Heart right ventricle (tissue), 16 donors: ENCODE results near the gene THSD7A. TPM values are rescaled to one million over a fixed set of nuclear protein-coding genes. Genes with fewer than 3 reads are reported as not detected.

ENCODE experiments used
- ATAC-seq, 8 donors: fragments of 200-7000 bp; cut with Tn5 transposase; one replicate each; pipeline ENCODE4 v1.9.1; 2020; ENCODE audit warnings: mild to moderate bottlenecking in 8 of 8, moderate library complexity in 8 of 8, moderate number of reproducible peaks in 1 of 8
- DNase-seq, 2 donors: peaks; one replicate each; pipeline ENCODE4 v3.0.0-alpha.2; 2020
- H3K27ac ChIP-seq, 10 donors: fragments of 200-600 bp; sonication (generic) in 2 of 10; one replicate each; pipeline versions ENCODE4 v1.5.0 to v1.8.0; 2020 to 2022; ENCODE audit warnings: mild to moderate bottlenecking in 3 of 10
- H3K27me3 ChIP-seq, 7 donors: fragments of 200-600 bp; one replicate each; pipeline ENCODE4 v1.8.0; 2021 to 2022; ENCODE audit warnings: mild to moderate bottlenecking in 2 of 7
- H3K36me3 ChIP-seq, 9 donors: fragments of 200-600 bp; sonication (generic) in 1 of 9; one replicate each; pipeline versions ENCODE4 v1.5.0 to v1.8.0; 2020 to 2022; ENCODE audit warnings: mild to moderate bottlenecking in 2 of 9
- H3K4me1 ChIP-seq, 9 donors: fragments of 200-600 bp; sonication (generic) in 1 of 9; one replicate each; pipeline versions ENCODE4 v1.5.0 to v1.8.0; 2020 to 2022; ENCODE audit warnings: mild to moderate bottlenecking in 4 of 9
- H3K4me3 ChIP-seq, 10 donors: fragments of 200-600 bp; sonication (generic) in 2 of 10; one replicate each; pipeline versions ENCODE4 v1.5.0 to v1.8.0; 2020 to 2022; ENCODE audit warnings: mild to moderate bottlenecking in 7 of 10, moderate library complexity in 2 of 10
- H3K9me3 ChIP-seq, 11 donors: fragments of 200-600 bp in 10 of 11; sonication (generic) in 2 of 11; one replicate each; pipeline versions ENCODE4 v1.5.0 to v1.8.0; 2013 to 2022; ENCODE audit warnings: mild to moderate bottlenecking in 2 of 11, control low read depth in 1 of 11, moderate library complexity in 1 of 11
- CTCF ChIP-seq, 9 donors: fragments of 200-600 bp; sonication (generic) in 2 of 9; IDR thresholded peaks; one replicate each; pipeline versions ENCODE4 v1.5.0 to v1.8.0; 2021 to 2022; ENCODE audit warnings: antibody characterized with exemption in 9 of 9, mild to moderate bottlenecking in 5 of 9, moderate library complexity in 1 of 9
- WGBS, 2 donors: extraction: QIAGEN DNeasy Blood & Tissue Kit; methylation state at CpG; one replicate each; pipeline ENCODE4 v1.1.7; 2013; ENCODE audit warnings: inconsistent platforms in 1 of 2; 5-methylcytosine and 5-hydroxymethylcytosine counted together
- intact Hi-C, 10 donors: fragments of 100-400 bp; cut with DNase I; formaldehyde crosslinking; loops; one replicate each; pipeline versions ENCODE4 v1.11.1 to v1.14.2; 2022
- polyA plus RNA-seq, 2 donors: library from polyadenylated mRNA; stranded (reverse); fragments of 200-250 nt; gene quantifications; one replicate each; pipeline ENCODE4 v1.2.3, GENCODE V29; 2013
- total RNA-seq, 10 donors: library from RNA; stranded (reverse); fragmentation: NEBNext Ultra II Directional in 3 of 10; extraction: Animal tissue kit (Norgen Biotek cat#: 25700) in 3 of 10; gene quantifications; one replicate each; pipeline versions ENCODE4 v1.2.1 to v1.2.4, GENCODE V29; 2021 to 2023
- donor health status: Arrhythmogenic right ventricular cardiomyopathy.
- donor health status: ischemic (EF 13 %, LVEDD 7.1; RV severe dilation, severe dysfunction).
- donor health status: healthy with polysubstance abuse.
- donor health status: DM: no; HTN: yes; CAD: no.
- donor health status: DM: no; HTN: no; CAD: no.
- donor health status: ischemic (EF 25% LVEDD 6.9; RV normal size, moderate dysfunction).
- donor health status: ischemic (EF 25% LVEDD 5.7; RV mildly dilated, moderate dysfunction).
- donor health status: healthy.
- donor health status: DM: yes; HTN: yes; CAD: no.
- donor health status: Ischemic cardiomyopathy.
- donor health status: ischemic (EF 35%, LVEDD 5.7; RV mildly dilated, moderate dysfunction).
- donor health status: nonischemic (EF 11% LVEDD 7.7; RV severe dilation, severe dysfunction).
- donor health status: DM: yes; HTN: yes; CAD: no.
- donor health status: PGD.
- donor health status: ischemic (EF 29% LVEDD 5.4; RV normal size, mild dysfunction).
- donor health status: nonischemic (EF 23%, LVEDD 6.1; RV moderate dilation, normal function).

Gene THSD7A
- total and polyA plus RNA-seq, 12 donors = 0.22 to 3.4 (median 1.2) TPM

DNA sequence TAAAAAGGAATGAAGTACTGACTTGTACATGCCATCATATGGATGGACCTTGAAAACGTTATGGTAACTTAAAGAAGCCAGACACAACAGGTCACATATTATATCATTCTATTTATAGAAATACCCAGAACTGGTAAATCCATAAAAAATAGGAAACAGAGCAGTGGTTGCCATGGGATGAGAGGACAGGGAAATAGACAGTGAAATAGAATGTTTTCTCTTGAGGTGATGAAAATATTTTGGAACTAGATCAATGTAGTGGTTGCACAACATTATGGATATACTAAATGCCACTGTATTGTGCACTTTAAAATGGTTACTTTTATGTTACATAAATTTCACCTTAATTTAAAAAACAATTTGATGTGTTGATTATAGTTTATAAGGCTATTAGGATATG lies 318.5 kb downstream of the THSD7A start:
- Histone ChIP-seq H3K36me3 (no peaks in the 10 kb centered on the region), H3K4me1 (no peaks in the 10 kb centered on the region), H3K9me3 (peaks cover 0 to 11% (median 0%) of the 10 kb centered on the region in 11 donors), H3K27ac (no peak overlapping the region), H3K27me3 (no peaks in the 10 kb centered on the region), H3K4me3 (no peak overlapping the region)
- no peak for ATAC-seq
- intact Hi-C loops = no loop called here
- DNase-seq = no peak
- TF ChIP-seq CTCF (IDR thresholded peaks at IDR 0.05) = no peak
- WGBS, 2 donors = 54 to 59% methylated on average over 1 of the region's 1 CpG

- ATAC-seq = no peak
- DNase-seq = no peak
- Histone ChIP-seq H3K27ac (no peak overlapping the region), H3K9me3 (peaks cover 0 to 22% (median 6%) of the 10 kb centered on the region in 11 donors), H3K4me3 (no peak overlapping the region), H3K4me1 (no peaks in the 10 kb centered on the region), H3K36me3 (no peaks in the 10 kb centered on the region), H3K27me3 (no peaks in the 10 kb centered on the region)
- no peak for TF ChIP-seq CTCF (IDR thresholded peaks at IDR 0.05)
- intact Hi-C loops = loop anchor here in 1 of 10 donors (10.0 kb wide), 1 partner anchor 57 kb away; no protein-coding TSS in a partner anchor
- WGBS, 2 donors = 92 to 97% methylated on average over 1 of the region's 1 CpG
These were observed 324.1 kb downstream of the THSD7A start for GRCh38 chr7:11507929-11508328.

GRCh38 chr7:11506417-11506816 lies 325.6 kb downstream of the THSD7A start:
- Histone ChIP-seq H3K4me1 (no peaks in the 10 kb centered on the region), H3K36me3 (no peaks in the 10 kb centered on the region), H3K27ac (no peak overlapping the region), H3K4me3 (no peak overlapping the region), H3K27me3 (no peaks in the 10 kb centered on the region), H3K9me3 (peaks cover 0 to 30% (median 11%) of the 10 kb centered on the region in 11 donors)
- DNase-seq = no peak
- ATAC-seq = no peak
- intact Hi-C loops = loop anchor here in 1 of 10 donors (10.0 kb wide), 1 partner anchor 58 kb away; no protein-coding TSS in a partner anchor
- TF ChIP-seq CTCF (IDR thresholded peaks at IDR 0.05) = no peak

GRCh38 chr7:11505471-11505985 lies 326.5 kb downstream of the THSD7A start:
- ATAC-seq (no peak), DNase-seq (no peak)
- 83 to 90% methylated on average over 3 of the region's 3 CpGs for WGBS, 2 donors
- no peak for TF ChIP-seq CTCF (IDR thresholded peaks at IDR 0.05)
- no peaks in the 10 kb centered on the region for H3K27me3 ChIP-seq
- intact Hi-C loops = loop anchor here in 1 of 10 donors (10.0 kb wide), 1 partner anchor 59 kb away; no protein-coding TSS in a partner anchor
- no peaks in the 10 kb centered on the region for H3K36me3 ChIP-seq
- H3K27ac ChIP-seq = no peak overlapping the region
- no peak overlapping the region for H3K4me3 ChIP-seq
- peaks cover 0 to 37% (median 20%) of the 10 kb centered on the region in 11 donors for H3K9me3 ChIP-seq
- no peaks in the 10 kb centered on the region for H3K4me1 ChIP-seq
